ENCODE results near the gene HS3ST1.

Gene HS3ST1

DNA sequence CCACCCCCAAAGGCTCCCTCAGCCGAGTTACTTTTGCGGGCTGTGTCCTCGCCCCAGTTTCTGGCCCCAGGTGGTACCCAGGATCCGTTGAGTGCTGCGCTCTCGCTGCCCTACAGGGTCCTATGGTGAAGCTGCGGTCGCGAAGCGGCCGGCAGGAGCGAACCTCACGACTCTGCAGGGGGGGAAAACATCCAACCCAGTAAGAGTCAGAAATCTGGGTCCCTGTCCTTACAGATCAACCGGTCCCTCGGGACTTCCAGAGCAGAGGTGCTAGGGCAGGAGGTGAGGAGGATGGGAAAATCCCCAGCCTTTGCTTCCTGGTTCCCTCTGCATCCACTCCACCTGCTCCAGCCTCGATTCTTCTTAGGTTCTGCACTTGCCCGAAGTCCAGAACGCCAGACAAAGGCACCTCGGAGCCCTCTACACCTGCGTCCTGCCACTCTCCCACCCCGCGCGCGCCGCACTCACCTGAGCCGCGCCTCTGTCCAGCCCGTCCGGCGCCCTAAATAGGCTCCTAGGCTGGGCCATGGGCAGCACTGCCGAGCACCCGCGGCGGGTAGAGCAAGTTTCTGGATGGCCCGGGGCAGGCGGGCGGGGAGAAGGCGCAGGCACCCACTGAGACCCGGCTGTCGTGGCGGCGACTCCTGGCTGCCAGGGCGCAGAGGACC, at the start of gene HS3ST1:
HS3ST1 (minus strand) TSS at position 664 of the 668 bp plus-strand sequence. CDS start 28,889 bp downstream, outside the sequence.
- DNase-seq: no peak

- DNase-seq: no peak
These were observed 47.2 kb upstream of the HS3ST1 start for GRCh38 chr4:11475871-11476270.

DNA sequence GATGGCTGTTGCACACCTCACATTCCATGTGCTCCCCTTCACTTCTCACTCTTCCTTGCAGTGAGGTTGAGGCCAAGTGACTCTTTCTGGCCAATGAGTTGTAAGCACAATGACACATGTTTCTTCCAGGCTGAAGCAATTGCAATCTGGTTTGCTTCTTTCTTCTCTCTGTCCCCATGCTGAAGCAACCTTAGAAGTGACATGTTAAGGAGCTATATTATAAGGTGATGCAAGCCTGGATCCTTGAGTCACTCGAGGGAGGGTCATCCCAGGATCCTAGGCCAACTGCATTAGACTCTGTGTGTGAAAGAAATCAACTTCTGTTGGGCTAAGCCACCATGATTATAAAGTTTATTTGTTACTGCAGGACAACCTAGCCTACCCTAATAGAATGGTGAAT, 45.5 kb upstream of the HS3ST1 start:
- no peak for DNase-seq

DNA sequence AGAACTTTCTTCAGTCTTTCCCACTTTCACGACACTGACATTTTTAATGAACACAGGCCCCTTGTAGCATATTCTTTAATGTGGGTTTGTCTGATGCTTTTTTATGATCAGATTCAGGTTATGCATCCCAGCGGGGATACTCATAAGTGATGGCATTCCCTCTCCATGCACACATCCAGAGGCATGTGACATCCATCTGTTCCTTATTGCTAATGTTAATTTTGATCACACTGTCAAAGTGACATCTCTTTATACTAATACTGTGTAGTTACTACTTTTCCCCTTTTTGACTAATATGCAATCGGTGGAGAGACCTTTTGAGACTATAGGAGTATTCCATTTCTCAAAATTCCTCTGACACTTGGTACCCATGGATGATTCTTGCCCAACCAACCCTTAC, 43.8 kb upstream of the HS3ST1 start:
- DNase-seq: no peak

- no peak for DNase-seq
These were observed 42.9 kb upstream of the HS3ST1 start for GRCh38 chr4:11471618-11472017.

DNA sequence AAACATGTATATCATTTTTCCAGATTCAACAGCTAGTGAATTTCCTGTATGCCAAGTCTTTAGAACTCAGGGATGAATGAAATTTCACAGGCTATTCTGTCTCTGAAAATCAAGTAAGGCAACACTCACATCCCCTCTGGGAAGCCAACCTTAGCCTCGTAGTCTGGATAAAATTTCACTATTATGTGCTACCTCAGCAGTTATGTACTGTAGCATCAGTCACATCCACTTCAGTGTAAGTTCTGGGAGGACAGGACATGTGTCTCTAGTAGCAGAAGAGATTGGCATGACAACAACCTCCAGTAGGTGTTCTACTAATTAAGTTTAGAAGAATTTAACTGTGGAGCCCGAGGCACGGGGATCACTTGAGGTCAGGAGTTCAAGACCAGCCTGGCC, 42.4 kb upstream of the HS3ST1 start:
- DNase-seq: no peak

DNA sequence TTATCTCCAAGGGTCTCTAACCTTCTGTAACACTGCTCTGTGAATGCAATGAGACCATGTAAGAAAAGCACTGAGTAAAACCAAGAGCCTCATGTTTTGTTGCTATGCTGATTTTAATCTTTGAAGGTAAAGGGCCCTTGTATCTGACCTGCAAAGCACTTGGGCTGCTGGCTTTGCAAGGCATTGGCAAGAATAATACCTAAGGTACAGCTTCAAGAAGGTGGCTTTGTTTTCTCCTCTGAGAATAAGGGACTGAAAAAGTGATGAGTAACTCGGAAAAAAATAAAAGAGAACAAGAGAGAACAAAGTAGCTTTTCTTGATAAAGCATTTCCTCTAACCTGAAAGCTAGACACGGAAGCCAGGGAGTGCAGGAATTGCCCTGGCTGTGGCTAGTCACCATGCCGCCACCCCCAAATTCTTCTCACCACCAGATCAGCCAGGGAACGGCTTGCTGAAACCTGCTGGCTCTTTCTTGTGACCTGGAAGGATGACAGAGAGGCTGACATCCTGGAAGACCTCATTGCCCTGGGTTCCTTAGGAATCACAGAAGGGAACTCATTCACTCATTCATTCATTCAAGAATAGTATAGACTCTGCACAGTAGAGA, 41.8 kb upstream of the HS3ST1 start:
- no peak for DNase-seq

DNA sequence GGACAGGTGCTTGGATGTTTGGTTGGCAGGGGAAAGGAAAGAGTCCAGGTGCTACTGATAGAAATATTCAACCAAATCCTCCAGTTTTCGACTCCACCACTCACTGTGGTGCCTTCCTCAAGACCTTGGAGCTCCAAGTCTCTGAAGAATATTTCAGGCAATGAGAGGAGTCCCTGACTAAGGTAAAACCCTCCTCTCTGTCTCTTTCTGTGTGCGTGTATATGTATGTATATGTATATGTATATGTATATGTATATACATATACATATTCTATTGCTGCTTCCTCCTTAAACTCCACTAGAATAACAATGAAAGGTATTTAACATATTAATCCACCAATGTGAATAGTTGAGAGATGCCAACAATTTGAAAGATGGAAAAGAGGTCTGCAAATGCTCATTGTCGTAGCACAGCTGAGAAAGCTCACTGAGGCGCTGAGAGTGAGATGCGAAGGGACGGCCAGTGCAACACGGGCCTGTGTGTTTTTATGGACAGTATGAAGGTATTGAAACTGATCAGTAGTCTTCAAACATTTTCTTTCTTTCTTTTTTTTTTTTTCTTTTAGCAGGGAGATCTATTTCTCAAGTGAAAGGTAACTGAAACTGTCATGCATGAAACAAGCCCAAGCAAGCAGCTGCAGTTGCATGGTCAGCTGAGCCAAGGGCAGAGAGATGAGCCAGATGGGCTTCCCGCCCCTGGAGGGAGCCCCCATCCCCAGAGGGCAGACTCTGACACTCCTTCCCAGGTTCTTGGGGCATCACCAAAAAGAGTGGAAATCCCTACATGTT, 41.1 kb upstream of the HS3ST1 start:
- no peak for DNase-seq

GRCh38 chr4:11468901-11469300, 40.2 kb upstream of the HS3ST1 start:
- DNase-seq: no peak

DNA sequence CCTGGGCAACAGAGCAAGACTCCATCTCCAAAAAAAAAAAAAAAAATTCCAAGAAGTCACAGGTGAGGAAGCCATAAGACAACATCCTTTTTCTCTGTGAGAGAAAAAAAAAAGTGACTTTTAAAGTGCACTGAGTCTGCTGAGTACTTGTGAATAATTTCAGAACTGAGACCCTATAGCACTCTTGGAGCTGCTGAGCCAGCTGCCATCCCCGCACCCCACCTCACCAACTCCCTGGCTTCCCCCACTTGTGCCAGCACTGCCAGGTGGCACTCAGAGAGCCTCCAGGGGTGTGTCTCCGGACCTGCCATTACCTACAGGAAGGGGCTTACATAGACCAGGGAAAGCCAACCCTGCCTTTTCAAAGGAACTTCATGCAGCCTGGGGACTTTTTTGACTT, 39.2 kb upstream of the HS3ST1 start:
- no peak for DNase-seq

GRCh38 chr4:11463707-11464106, 35.0 kb upstream of the HS3ST1 start:
- DNase-seq: no peak

DNA sequence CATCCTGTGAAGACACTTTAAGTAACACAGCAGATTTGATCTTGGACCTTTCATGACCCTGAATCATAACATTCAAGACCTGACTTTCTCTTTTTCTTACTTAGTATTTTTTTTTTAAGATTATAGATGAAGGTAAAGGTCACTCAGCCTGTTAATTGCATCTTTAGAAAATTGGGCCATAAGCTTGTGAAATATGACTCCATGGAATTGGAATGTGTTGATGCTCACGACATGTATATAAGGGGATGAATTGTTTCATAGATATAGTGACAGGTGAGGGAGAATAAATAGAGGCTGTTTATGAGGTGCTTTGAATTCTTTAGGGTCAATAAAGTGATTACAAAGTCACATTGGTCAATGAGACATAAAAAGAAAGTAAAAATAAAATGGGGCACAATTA, 27.7 kb upstream of the HS3ST1 start:
- no peak for DNase-seq

DNA sequence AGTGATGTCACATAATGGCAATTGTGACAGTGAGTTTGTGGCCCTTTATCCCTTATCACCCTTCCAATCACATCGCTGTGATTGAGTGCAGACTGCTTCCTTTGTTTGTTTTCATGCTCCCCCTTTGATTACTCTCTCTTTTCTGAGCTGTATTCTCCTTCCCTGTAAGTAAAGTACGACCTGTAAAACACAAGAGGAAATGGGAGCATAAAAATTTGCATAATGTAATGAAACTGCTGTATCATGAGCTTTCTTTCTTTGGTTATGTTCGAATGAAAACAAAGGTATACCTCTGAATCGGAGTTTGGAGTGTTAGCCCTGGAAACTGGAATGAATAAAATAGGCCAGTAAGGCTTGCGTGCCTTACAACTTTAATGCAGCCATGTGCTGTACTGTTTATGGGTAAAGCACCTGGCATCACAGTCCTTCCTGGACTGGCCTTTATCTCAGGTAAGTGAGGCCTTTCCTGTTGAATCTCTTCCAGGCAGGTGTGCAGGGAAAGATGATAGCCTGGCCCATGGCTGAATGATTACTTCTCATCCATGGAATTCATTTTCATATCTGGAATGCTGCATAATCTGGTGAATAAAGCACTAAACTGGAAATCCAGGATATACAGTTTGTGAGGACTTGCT, 26.6 kb upstream of the HS3ST1 start:
- DNase-seq: no peak

- no peak for DNase-seq
These were observed 23.0 kb upstream of the HS3ST1 start for GRCh38 chr4:11451716-11452115.

DNA sequence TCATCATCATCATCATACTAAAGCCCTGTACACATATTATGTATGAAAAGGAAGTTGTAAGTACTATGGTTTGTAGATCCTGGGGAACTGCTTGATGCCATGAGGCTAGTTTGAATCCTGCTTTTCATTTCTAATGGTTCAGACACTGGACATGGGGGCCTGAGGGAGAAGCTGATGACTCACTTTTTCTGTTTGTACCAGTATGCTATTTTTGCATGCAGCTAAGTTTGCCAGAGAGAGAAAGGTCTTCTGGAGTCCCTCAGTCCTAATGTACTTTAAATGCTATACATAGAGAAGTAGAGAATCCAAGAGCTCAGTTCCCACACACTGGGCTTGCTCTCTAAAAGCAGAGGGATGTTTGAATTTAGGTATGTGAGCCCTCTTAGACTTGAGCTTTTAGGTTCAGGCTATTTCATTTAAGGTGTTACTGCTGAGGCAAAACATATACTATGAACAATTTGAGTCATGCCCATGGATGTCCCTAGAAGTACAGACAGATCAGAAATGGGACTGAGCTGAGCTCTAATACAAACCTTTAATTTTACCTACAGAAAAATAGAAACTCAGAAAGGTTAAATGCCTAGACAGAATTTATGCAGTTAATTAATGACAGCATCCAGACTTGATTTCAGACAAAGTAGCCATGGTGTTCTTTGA, 17.6 kb upstream of the HS3ST1 start:
- DNase-seq: no peak

- DNase-seq: no peak
These were observed 12.5 kb upstream of the HS3ST1 start for GRCh38 chr4:11441194-11441556.

DNA sequence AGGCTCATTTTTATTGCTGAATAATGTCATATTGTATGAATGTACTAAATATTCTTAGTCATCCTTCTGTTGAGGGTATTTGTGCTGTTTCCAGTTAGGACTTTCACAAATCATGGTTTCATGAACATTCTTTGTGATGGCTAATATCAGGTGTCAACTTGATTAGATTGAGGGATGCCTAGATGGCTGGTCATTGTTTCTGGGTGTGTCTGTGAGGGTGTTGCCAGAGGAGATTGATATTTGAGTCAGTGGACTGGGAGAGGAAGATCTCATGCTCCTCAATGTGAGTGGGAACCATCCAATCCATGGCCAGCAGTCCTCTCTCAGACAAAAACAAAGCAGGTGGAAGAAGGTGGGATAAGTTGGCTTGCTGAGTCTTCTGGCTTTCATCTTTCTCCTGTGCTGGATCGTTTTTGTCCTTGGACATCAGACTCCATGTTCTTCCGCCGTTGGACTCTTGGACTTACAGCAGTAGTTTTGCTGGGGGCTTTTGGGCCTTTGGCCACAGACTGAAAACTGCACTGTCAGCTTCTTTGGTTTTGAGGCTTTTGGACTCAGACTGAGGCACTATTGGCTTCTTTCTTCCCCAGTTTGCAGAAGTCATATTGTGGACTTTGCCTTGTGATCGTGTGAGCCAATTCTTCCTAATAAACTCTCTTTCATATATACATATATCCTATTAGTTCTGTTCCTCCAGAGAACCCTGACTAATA, 11.9 kb upstream of the HS3ST1 start:
- no peak for DNase-seq

DNA sequence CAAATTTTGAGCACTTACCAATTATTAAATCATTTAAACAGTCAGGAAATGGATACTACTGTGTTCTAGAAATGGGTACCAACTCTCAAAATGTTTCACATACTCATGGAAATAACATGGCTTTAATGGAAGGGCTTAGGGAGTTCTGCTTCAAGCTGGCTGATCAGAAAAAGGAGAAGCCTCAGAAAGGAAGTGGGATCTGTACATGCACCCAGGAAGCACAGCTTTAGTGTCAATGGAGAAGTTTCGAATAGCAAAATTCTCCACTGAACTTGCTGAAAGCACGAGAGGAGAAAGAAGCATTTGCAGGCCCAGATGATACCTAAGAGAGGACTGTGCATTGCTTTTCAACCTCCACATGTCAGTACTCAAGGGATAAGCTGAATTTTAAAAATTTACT, 11.1 kb upstream of the HS3ST1 start:
- no peak for DNase-seq

DNA sequence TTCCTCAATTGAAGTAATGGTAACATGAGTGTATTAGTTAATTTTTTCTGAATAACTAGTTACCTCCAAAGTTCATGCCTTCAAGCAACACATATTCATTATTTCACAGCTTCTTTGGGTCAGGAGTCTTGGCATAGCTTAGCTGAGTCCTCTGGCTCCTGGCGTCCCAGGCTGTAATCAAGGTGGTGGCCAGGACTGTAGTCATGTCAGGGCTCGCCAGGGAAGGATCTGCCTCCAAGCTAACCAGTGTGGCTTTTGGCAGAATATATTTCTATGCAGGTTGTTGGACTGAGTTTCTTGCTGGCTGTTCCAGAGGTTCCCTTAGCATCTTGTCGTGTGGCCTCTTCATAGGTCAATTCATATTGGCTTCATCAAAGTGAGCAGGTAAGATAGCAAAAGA, 10.0 kb upstream of the HS3ST1 start:
- no peak for DNase-seq

DNA sequence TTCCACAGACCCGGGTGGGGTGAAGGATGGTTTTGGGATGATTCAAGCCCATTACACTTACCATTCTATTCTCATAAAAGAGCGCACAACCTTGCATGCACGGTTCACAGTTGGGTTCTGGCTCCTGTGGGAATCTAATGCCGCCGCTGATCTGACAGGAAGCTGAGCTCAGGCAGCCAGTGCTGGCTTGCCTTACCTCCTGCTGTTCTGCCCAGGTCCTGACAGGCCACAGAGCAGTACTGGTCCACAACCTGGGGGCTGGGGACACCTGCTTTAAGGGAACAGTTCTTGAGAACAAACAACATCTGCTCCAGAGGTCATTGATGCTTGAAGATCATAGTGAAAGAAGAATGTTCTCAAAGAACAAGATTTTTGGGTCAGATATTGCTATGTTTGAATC, 8.0 kb upstream of the HS3ST1 start:
- DNase-seq: no peak

- DNase-seq: no peak
These were observed 7.4 kb upstream of the HS3ST1 start for GRCh38 chr4:11436084-11436483.

- DNase-seq: no peak
These were observed 6.9 kb upstream of the HS3ST1 start for GRCh38 chr4:11435557-11435956.

DNA sequence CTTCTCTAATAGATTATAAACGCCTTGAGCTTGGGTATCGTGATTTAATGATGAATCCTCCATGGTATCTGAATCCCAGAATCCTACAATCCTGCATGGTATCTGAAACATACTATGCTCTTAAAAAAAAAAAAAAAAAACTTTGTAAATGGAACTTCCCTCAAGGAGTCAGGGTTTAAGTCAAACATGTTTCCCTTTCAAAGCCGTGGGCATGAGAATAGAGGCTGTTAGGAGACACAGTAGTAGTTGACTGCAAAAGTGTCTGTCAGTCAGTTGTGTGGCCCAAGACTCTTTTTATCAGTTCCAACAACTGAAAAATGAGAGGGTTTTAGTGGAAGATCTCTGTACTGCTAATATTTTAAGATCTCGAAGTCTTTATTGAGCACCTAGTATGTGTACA, 2.4 kb upstream of the HS3ST1 start:
- no peak for DNase-seq

All from T1000 (cell line).